Adipocyte (in vitro differentiated cells): ENCODE results near the gene TMEM235.

Experiments used
- DNase-seq: peaks from one replicate; pipeline ENCODE4 v3.0.0-alpha.2; 2015; ENCODE audit warnings: low read depth
- H3K27me3 ChIP-seq: replicated peaks from 2 replicates; pipeline ENCODE4 v1.7.0; 2013; ENCODE audit warnings: mild to moderate bottlenecking, low read length, moderate library complexity; ENCODE audit not compliant: control insufficient read depth, insufficient read depth
- H3K36me3 ChIP-seq: 2 replicates; pipeline ENCODE4 v1.7.0; 2013; ENCODE audit warnings: low read length, mild to moderate bottlenecking, moderate library complexity; ENCODE audit not compliant: control insufficient read depth, insufficient read depth, severe bottlenecking
- H3K4me1 ChIP-seq: 2 replicates; pipeline ENCODE4 v1.7.0; 2013; ENCODE audit warnings: mild to moderate bottlenecking, low read length, moderate library complexity; ENCODE audit not compliant: control insufficient read depth, insufficient read depth
- H3K4me3 ChIP-seq: 2 replicates; pipeline ENCODE4 v1.7.0; 2013; ENCODE audit warnings: mild to moderate bottlenecking, low read length, moderate library complexity
- H3K9ac ChIP-seq: 2 replicates; pipeline ENCODE4 v1.7.0; 2013; ENCODE audit warnings: mild to moderate bottlenecking, low read length, moderate library complexity
- H3K9me3 ChIP-seq: 2 replicates; pipeline ENCODE4 v1.7.0; 2013; ENCODE audit warnings: mild to moderate bottlenecking, low read length, moderate library complexity; ENCODE audit not compliant: control insufficient read depth

Gene TMEM235

DNA sequence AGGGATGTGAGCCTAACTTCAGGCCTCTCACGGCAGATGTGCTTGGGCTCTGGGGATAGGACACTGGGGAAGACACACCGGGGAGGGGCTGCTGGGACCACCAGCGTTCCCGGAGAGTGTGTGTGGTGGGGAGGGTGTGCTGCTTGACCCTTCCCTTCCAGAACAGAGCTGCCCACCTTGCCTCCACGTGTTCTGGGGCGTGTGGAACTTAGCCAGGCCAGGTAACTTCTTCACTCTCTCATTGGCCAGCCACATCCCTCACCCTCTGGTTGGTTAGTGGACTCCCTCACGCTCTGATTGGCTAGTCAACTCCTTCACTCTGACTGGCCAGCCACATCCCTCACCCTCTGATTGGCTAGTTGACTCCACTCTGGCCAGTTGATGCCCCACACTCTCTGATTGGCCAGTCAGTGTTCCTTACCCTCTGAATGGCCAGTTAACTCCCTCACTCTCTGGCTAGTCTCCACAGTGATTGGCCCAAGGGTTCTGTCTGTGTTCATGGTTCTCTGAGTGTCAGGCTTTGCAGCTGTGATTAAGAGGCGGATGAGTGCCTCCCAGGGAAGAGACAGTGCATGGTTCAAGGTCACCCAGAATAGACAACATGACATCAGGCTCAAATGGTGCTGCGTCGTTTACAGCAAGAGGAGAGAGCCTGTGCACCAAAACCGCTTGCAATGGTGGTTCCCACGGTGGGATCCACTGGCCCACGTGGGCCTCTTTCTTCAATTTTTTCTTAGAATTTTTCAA is 10.0 kb downstream of the TMEM235 start:
- no peak for DNase-seq
- no peak overlapping the region for H3K9ac ChIP-seq
- no peaks in the 10 kb centered on the region for H3K4me1 ChIP-seq
- no peaks in the 10 kb centered on the region for H3K36me3 ChIP-seq
- no peak overlapping the region for H3K4me3 ChIP-seq
- no peaks in the 10 kb centered on the region for H3K9me3 ChIP-seq
- peaks cover 6% of the 10 kb centered on the region for H3K27me3 ChIP-seq

DNA sequence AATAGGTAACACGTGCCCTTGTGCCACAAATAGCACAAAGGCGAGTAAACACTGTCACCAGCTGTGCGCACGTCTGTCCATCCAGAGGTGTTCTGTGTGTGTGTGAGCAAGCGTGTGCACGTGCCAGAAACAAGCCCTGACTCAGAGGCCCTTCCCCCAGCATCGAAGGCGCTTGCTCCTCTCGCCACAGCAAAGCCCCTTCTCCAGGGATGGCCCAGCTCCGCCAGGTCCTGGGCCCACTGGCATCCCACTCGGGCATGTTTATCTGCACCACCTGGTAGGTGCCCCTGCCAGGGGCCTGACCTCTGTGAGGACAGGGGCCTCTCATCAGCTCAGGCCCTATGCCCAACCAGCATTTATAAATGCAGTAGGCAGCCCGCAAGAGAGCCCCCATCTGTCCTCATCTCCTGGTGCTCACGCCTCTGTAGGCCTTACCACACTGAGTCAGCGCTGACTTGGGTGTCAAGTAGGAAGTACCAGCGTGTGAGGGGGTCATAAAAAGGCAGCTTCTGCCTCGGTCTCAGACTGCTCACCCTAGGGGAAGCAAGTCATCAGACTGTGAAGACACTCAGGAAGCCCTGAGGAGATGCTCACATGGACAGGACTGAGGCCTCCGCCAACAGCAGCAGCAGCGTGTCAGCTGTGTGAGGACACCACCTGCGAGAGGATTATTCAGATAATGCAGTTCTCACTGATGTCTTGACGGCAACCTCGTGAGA is 10.8 kb downstream of the TMEM235 start:
- Histone ChIP-seq H3K36me3 (no peaks in the 10 kb centered on the region), H3K27me3 (peaks cover 6% of the 10 kb centered on the region), H3K4me1 (no peaks in the 10 kb centered on the region), H3K9me3 (no peaks in the 10 kb centered on the region), H3K4me3 (no peak overlapping the region), H3K9ac (no peak overlapping the region)
- no peak for DNase-seq

DNA sequence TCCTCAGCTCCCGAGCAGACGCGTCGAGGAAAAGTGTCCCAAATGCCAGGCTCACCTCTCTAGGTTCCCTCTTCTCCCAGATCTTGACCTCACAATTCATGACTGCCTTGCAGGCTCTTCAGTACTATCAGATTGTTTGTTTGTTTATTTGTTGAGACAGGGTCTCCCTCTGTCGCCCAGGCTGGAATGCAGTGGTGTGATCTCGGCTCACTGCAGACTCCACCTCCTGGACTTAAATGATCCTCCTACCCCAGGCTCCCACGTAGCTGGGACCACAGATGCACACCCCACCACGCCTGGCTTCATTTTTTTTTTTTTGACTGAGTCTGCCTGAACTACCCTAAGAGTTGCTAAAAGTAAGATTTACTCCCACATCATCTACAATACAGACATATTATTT is 15.9 kb downstream of the TMEM235 start:
- Histone ChIP-seq H3K36me3 (no peaks in the 10 kb centered on the region), H3K9me3 (no peaks in the 10 kb centered on the region), H3K9ac (no peak overlapping the region), H3K4me1 (no peaks in the 10 kb centered on the region), H3K4me3 (no peak overlapping the region), H3K27me3 (peaks cover 18% of the 10 kb centered on the region)
- no peak for DNase-seq

DNA sequence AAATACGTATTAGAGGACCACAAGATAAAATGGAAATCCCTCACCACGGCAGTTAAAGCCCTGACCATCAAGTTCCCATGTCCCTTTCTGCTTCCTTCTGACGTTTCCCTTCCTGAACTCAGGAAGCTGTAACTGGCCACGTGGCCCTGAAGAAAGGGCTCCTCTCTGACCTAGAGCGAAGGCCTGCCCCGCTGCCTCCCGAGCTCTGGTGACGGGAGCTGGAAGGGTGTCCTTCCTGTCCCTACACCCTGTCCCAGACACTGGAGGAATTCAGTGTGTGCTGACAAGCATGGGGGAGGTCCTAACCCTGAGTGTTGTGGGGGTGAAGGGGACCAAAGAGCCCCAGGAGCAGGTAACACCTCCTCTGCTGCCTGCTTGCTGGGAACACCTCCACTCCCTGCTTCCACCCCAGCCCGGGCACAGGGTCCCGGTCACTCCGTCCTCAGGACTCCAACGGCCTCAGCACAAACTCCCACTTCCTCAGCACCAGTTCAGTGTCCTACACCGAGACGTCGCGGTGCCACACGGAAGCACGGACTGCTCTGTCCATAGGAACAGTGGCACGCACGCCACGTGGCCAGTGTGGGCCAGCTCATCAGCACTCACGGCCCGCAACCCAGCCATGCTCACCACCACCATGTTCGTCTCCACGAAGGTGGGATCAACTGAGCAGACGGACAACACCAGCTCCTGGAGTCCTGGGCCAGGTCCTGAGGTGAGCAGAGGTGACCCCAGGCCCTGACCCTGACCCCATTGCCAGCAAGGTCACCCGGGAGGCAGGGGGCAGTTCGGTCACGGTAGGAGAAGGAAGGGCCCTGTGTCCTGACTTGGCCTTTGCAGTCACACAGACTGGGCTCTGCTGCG is 16.9 kb downstream of the TMEM235 start:
- Histone ChIP-seq H3K36me3 (no peaks in the 10 kb centered on the region), H3K9ac (no peak overlapping the region), H3K4me1 (peaks cover 1% of the 10 kb centered on the region)

DNA sequence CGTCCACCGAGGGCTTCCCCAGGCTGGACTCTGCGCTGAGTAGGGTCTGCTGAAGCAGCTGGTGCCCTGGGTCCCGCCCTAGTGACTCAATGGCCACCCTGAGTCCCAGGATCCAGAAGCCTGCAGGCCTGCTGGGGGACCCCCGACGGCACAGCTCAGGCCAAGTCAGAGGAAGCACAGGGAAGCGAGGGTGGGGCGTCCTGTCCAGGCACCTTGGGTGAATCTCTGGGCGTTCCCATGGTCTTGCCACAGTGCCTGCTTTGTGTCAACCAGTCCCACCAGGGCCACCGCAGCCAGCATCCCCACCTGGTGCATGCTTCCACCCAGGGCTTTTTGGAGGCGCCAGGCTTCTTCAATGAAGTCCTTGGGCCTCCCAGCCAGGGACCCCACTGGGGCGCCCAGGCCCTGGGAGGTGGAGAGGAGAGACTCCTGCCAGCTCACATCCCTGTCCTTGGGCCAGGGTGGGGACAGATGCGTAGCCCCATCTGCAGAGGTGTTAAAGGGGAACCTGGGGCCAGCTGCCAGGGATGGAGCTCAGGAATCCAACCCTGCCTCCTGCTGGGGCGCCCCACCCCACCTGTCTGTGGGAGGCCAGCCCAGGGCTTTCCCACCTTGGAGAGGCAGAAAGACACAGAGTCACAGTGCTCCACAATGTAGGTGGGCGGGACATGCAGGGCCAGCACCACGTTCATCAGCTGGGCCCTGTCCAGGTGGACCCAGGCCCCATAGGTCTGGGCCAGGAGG is 17.8 kb downstream of the TMEM235 start:
- no peak overlapping the region for H3K4me3 ChIP-seq

More for the DNA sequence above, 16.9 kb downstream of the TMEM235 start:
- Histone ChIP-seq H3K4me3 (no peak overlapping the region), H3K27me3 (peaks cover 18% of the 10 kb centered on the region), H3K9me3 (no peaks in the 10 kb centered on the region)
- no peak for DNase-seq

DNA sequence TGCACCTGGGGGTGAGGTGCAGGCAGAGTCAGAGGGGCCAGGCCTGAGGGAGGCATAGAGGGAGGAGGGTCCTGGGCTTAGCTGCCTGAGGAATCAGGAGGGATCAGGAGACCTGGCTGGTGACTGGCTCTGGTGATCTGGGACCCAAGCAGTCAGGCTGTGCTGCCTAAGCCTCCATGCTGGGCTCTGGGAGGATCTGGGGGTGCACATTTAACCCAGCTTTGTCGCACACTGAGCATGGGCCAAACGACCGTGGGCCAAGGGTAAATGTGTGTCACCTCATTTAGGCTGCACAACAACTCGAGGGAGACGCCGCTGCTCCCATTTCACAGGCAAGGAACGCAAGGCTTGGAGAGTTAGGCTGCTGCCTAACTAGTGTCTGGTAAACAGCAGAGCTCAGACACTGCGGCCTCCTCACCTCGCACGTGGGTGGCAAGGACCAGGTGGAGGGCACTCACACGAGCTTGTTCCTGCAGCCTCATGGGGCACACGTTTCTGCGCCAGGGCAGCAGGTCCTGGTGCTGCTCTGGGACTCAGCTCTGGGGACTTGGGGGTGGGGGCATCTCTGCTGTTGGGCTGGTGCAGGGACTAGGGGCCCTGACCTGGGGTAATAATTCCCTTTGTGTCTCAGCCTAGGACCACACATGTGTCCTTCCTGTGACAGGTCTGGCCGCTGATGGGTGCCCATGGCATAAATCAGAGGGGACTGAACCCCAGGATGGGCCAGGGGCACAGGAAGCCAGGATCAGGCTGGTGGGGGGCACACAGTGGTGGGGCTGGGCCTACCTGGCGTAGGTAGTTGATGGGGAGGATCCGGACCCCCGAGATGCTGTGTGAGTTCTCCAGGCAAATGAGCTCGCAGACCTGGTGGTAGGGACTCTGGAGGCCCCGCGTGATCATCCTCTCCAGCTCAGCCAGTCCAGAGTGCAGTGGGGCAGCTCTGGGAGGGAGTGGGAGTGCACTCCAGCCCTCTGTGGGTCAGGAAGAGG is 18.7 kb downstream of the TMEM235 start:
- H3K9ac ChIP-seq = no peak overlapping the region
- H3K4me3 ChIP-seq = no peak overlapping the region
- peaks cover 18% of the 10 kb centered on the region for H3K27me3 ChIP-seq
- no peaks in the 10 kb centered on the region for H3K9me3 ChIP-seq
- no peaks in the 10 kb centered on the region for H3K36me3 ChIP-seq
- DNase-seq = no peak
- peaks cover 5% of the 10 kb centered on the region for H3K4me1 ChIP-seq

More for the DNA sequence above, 17.8 kb downstream of the TMEM235 start:
- Histone ChIP-seq H3K4me1 (peaks cover 5% of the 10 kb centered on the region), H3K36me3 (no peaks in the 10 kb centered on the region), H3K9ac (no peak overlapping the region), H3K9me3 (no peaks in the 10 kb centered on the region), H3K27me3 (peaks cover 18% of the 10 kb centered on the region)
- no peak for DNase-seq

DNA sequence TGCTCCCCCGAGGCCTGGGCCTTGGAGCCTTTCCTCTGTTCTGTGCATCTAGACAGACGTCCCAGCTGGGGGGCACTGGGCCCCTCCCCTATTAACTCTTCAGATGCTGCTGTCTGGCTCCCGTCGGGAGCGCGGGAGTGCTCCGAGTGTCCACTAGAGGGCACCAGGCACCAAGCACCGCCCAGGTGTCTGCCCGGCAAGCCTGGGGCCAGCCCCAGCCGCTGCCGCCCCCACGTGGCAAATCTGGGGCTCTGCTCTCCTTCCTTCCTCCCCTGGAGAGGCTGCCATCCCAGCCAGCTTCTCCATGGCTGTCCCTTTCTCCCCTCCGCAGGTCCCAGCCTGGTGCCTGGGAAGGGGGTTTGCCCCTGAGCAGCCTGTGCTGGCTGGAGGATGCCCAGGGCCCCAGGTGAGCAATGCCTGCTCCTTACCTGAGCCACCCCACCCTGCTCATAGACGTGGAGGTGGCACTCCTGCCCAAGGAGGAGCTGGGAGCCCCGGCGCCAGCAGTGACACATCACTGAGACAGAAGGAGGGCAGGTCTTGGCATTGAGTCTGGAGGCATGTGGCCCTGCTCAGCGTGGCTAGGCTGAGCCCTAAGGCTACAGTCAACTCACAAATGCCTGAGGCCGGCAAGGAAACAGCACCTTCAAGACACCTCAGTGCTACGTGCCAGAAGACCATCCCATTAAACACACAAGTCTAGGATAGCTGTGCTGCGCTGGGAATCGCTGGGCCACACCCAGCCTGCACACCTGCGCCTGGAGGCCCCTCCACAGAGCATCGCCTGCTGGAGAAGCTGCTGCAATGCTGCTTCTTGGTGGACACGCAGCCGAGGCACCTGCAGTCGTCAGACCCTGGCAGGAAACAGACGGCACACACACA is 19.7 kb downstream of the TMEM235 start:
- no peak overlapping the region for H3K4me3 ChIP-seq
- H3K9me3 ChIP-seq = no peaks in the 10 kb centered on the region

DNA sequence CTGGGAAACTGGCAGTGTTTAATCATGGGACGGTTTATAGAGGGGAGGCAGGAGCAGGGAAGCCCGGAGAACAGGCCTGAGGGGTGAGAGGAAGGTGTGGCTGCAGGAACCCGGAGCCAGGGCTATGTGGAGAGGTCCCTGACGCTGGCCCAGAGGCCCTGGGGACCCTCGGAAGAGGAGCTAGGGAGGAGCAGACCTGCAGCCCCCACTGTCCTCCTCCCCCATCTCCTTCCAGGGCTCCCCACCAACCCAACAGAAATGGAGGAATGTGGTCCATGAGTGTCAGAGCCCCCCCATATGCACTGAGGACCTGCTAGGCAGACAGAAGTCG is 20.3 kb downstream of the TMEM235 start:
- no peak overlapping the region for H3K4me3 ChIP-seq
- DNase-seq = no peak
- no peak overlapping the region for H3K9ac ChIP-seq
- H3K36me3 ChIP-seq = no peaks in the 10 kb centered on the region
- H3K27me3 ChIP-seq = peaks cover 18% of the 10 kb centered on the region
- peaks cover 5% of the 10 kb centered on the region for H3K4me1 ChIP-seq
- no peaks in the 10 kb centered on the region for H3K9me3 ChIP-seq

More for the DNA sequence above, 19.7 kb downstream of the TMEM235 start:
- Histone ChIP-seq H3K4me1 (peaks cover 5% of the 10 kb centered on the region), H3K36me3 (no peaks in the 10 kb centered on the region), H3K9ac (peak overlapping the region; percentile 20), H3K27me3 (peaks cover 18% of the 10 kb centered on the region)
- peak; percentile 92 for DNase-seq

DNA sequence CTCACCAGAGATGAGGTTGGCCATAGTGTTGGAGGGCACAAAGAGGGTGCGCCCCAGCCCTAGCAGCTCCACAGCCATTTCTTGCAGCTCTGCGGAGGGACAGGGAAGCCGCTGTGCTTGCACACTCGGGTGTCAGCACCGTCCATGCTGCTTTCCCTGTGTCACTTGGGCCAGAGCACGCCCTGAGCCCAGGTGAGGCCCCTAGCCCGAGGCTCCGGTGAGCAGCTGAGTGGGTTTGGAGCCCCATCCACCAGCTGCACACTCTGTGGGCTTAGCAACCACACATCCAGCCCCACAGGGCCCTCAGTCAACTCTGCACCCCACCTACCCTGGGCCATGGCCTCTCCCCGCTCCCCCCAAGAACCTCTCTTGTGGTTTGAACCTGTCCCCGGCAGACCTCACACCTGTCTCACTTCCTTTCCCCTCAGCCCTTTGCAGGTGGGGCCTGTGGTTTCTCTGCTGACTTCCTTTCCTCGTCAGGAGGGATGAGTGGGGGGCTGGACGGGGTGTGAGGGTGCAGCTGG is 20.7 kb downstream of the TMEM235 start:
- DNase-seq = no peak
- Histone ChIP-seq H3K9ac (no peak overlapping the region), H3K4me3 (no peak overlapping the region), H3K4me1 (peaks cover 5% of the 10 kb centered on the region), H3K27me3 (peaks cover 20% of the 10 kb centered on the region), H3K36me3 (no peaks in the 10 kb centered on the region), H3K9me3 (no peaks in the 10 kb centered on the region)
